Chondrocyte (in vitro differentiated cells): ENCODE data around the gene NDUFS5. TPM values are rescaled to one million over a fixed set of nuclear protein-coding genes. Genes with fewer than 3 reads are reported as not detected.
"Not testable (repeated sequence)": the region's sequence is repeated elsewhere in the genome, so short reads cannot be mapped to it uniquely, and the experiment has no call there.

Source experiments
- DNase-seq: peaks from one replicate; pipeline ENCODE4 v3.0.0; 2021; ENCODE audit warnings: mixed read lengths, low spot score
- H3K27ac Mint-ChIP-seq: one replicate; pipeline ENCODE4 v1.8.0; 2021; ENCODE audit warnings: mild to moderate bottlenecking, moderate library complexity, mixed read lengths; ENCODE audit not compliant: unreplicated experiment
- H3K27me3 Mint-ChIP-seq: 2 replicates; pipeline ENCODE4 v1.8.0; 2021; ENCODE audit warnings: low read depth, mixed read lengths
- H3K36me3 Mint-ChIP-seq: 2 replicates; pipeline ENCODE4 v1.8.0; 2021; ENCODE audit warnings: low read depth, mixed read lengths
- H3K4me1 Mint-ChIP-seq: 2 replicates; pipeline ENCODE4 v1.8.0; 2021; ENCODE audit warnings: low read depth, mild to moderate bottlenecking, mixed read lengths
- H3K4me3 Mint-ChIP-seq: one replicate; pipeline ENCODE4 v1.8.0; 2021; ENCODE audit warnings: mild to moderate bottlenecking, moderate library complexity, mixed read lengths; ENCODE audit not compliant: unreplicated experiment
- H3K9me3 Mint-ChIP-seq: 2 replicates; pipeline ENCODE4 v1.8.0; 2021; ENCODE audit warnings: low read depth, mixed read lengths
- long read RNA-seq: library from polyadenylated mRNA; stranded (forward); transcript quantifications from one replicate; pipeline ENCODE4 v2.0.0, GENCODE V29; 2021
- total RNA-seq: library from RNA; stranded (reverse); gene quantifications from 3 replicates; pipeline ENCODE4 v1.2.1, GENCODE V29; 2021
- TF ChIP-seq, protein P1 (sequence below): fragments of 200-600 bp; sonication (generic); IDR thresholded peaks from 2 replicates; pipeline ENCODE4 v1.5.0; 2021; ENCODE audit warnings: antibody characterized with exemption, mild to moderate bottlenecking, moderate library complexity

Gene NDUFS5
- 148 to 181 TPM (median 149 TPM) in 3 replicates for total RNA-seq
- long read RNA-seq, transcript NDUFS5-201 (3 exons, 544 nt): major isoform, 111 of 146 reads
- long read RNA-seq, transcript NDUFS5-202 (3 exons, 548 nt): minor isoform, 32 of 146 reads
- long read RNA-seq, partial matches to known transcripts: 2 of 146 reads
- long read RNA-seq, other reads (novel, unspliced or antisense): 1 of 146 reads

DNA sequence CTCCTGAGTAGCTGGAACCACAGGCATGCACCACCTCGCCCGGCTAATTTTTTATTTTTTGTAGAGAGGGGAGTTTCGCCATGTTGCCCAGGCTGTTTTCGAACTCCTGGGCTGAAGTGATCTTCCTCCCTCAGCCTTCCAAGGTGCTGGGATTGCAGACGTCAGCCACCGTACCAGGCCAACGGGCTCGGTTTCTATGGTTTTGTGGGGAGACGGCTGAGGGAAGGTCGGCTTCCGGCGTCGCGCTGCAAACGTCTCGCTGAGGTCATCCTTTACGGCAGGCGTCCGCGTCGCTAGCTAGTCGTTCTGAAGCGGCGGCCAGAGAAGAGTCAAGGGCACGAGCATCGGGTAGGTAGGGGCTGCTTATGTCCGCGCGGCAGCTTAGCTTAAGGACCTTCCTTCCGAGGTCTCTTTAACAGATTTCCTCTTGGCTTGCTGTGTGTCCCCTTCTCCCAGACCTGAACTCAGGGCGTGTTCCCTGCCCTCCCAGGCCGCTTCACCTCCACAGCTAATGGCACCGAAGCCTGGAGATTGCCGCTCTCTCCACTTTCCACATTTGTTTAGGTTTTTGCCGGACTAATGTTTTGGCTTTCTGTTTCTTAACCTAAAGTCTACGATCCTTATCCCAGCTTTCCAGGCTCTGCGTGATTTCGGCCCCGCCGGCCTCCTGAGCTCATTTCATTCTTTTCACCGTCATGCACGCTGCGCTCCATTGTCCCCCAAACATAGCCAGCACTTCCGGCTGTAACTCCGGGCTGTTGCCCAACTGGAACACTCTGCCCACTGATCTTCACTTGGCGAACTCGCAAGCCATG, at the start of gene NDUFS5:
Gene NDUFS5 (plus strand): TSS at position 300 of the 815 bp plus-strand sequence. CDS start 2,375 bp downstream, outside the sequence.
- Mint-ChIP-seq H3K27me3 (no peaks in the 10 kb centered on the region), H3K4me1 (peaks cover 21% of the 10 kb centered on the region), H3K36me3 (peaks cover 9% of the 10 kb centered on the region), H3K9me3 (no peaks in the 10 kb centered on the region), H3K4me3 (peak within 1 kb of the TSS; percentile 87), H3K27ac (peak within 1 kb of the TSS; percentile 100)
- TF ChIP-seq, protein P1, sequence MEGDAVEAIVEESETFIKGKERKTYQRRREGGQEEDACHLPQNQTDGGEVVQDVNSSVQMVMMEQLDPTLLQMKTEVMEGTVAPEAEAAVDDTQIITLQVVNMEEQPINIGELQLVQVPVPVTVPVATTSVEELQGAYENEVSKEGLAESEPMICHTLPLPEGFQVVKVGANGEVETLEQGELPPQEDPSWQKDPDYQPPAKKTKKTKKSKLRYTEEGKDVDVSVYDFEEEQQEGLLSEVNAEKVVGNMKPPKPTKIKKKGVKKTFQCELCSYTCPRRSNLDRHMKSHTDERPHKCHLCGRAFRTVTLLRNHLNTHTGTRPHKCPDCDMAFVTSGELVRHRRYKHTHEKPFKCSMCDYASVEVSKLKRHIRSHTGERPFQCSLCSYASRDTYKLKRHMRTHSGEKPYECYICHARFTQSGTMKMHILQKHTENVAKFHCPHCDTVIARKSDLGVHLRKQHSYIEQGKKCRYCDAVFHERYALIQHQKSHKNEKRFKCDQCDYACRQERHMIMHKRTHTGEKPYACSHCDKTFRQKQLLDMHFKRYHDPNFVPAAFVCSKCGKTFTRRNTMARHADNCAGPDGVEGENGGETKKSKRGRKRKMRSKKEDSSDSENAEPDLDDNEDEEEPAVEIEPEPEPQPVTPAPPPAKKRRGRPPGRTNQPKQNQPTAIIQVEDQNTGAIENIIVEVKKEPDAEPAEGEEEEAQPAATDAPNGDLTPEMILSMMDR: no peak
- DNase-seq: peak; percentile 95

DNA sequence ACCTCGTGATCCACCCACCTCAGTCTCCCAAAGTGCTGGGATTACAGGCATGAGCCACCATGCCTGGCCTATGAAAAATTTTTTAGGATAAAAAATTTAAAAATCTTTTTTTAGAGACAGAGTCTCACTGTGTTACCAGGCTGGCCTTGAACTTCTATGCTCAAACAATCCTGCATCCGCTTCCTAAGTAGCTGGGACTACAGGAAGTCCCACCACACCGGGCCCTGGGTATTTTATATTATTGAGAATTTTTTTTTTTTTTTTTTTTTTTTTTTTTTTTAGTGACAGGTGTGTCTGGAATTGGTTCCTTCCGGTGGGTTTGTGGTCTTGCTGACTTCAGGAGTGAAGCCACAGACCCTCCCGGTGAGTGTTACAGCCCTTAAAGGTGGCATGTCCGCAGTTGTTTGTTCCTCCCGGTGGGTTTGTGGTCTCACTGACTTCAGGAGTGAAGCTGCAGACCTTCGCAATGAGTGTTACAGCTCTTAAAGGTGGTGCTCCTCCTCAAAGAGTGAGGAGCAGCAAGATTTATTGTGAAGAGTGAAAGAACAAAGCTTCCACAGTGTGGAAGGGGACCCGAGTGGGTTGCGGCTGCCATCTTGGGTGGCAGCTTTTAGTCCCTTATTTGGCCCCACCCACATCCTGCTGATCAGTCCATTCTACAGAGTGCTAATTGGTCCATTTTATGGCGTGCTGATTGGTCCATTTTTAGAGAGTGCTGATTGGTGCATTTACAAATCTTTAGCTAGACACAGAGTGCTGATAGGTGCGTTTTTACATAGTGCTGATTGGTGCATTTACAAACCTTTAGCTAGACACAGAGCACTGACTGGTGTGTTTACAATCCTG, 48.5 kb upstream of the NDUFS5 start:
- not testable (repeated sequence) for H3K27me3 Mint-ChIP-seq, H3K36me3 Mint-ChIP-seq, H3K9me3 Mint-ChIP-seq, H3K4me1 Mint-ChIP-seq, H3K27ac Mint-ChIP-seq, H3K4me3 Mint-ChIP-seq, DNase-seq

DNA sequence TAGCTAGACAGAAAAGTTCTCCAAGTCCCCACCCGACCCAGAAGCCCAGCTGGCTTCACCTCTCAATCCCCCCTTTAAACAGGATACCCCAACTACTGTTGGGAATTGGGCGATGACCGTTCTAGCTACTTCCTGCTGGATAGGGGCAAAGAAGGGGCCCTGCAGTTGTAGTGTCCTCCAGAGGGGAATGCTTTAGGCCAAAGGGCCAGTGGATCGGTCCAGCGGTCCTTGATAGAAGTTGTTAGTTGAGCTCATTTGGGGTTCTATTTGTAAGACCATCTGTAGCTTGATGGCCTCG, 48.0 kb upstream of the NDUFS5 start:
- not testable (repeated sequence) for H3K4me1 Mint-ChIP-seq, DNase-seq, H3K27me3 Mint-ChIP-seq, H3K9me3 Mint-ChIP-seq, H3K36me3 Mint-ChIP-seq, H3K4me3 Mint-ChIP-seq, H3K27ac Mint-ChIP-seq

DNA sequence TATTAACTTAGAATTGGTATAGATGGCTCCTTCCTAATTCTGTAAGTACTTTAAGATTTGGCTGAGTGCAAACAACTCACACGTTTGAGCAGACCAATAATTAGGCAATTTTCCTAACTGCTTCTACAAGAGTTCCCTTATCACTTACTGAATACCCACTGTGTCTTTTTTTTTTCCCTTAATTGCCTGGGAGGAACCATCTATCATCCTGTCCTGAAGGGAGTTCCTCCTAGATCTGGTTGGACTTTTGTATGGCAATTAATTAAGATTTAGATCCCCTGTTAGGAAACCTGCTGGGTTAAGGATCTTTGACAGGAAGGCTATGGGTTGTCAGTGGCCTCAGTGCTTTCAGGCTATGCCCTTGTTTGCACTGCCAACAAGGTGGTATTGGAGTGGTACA, 46.8 kb upstream of the NDUFS5 start:
- H3K4me1 Mint-ChIP-seq, H3K4me3 Mint-ChIP-seq, DNase-seq, H3K36me3 Mint-ChIP-seq, H3K27ac Mint-ChIP-seq, H3K9me3 Mint-ChIP-seq, H3K27me3 Mint-ChIP-seq: not testable (repeated sequence)

DNA sequence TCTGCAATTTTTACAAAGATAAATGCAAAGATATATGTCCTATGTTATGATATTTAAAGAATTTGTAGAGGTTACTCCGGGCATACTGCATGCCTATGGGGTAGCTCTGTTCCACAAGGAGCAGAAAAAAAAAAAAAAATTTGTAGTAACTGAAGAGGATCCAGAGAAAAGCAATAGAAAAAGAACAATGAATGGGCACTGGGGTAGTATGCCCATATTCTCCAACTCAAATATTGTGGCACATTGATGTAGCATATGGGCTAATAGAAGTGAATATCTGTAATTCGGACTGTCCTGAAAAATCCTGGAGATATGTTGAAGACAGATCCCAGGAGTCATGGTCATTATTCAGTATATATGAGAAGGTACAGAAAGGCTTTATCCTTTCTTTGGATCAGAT, 36.2 kb upstream of the NDUFS5 start:
- Mint-ChIP-seq H3K4me1 (peaks cover 59% of the 10 kb centered on the region), H3K4me3 (peak overlapping the region; percentile 65), H3K27me3 (no peaks in the 10 kb centered on the region), H3K36me3 (peaks cover 6% of the 10 kb centered on the region), H3K27ac (peak overlapping the region; percentile 83), H3K9me3 (no peaks in the 10 kb centered on the region)
- no peak for DNase-seq
- TF ChIP-seq, protein P1: no peak

DNA sequence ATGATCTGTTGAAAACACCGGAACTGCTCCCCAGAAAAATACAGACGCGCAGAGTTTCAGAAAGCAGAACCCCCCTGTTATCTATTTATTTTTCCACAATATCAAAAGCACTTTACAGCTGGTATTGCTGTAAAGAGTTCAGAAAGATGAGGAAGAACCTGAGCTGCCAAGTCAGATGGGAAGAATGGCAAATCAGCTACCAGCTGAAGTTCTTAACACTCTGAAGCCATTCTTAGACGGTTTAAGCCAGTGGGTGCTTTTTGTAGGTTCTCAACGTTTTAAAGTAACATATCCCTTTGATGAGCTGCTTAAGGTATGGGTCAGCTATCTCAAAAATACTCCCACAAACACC, 35.8 kb upstream of the NDUFS5 start:
- DNase-seq: no peak
- H3K36me3 Mint-ChIP-seq: peaks cover 8% of the 10 kb centered on the region
- no peaks in the 10 kb centered on the region for H3K27me3 Mint-ChIP-seq
- H3K9me3 Mint-ChIP-seq: no peaks in the 10 kb centered on the region
- peaks cover 62% of the 10 kb centered on the region for H3K4me1 Mint-ChIP-seq
- TF ChIP-seq, protein P1: no peak
- peak overlapping the region; percentile 83 for H3K27ac Mint-ChIP-seq
- peak overlapping the region; percentile 65 for H3K4me3 Mint-ChIP-seq
